HG03097 (cell line): ENCODE results near the gene ANKRD55.
"Not testable (repeated sequence)": the region's sequence is repeated elsewhere in the genome, so short reads cannot be mapped to it uniquely, and the experiment has no call there.

Source experiments
- ATAC-seq: cut with Tn5 transposase; IDR thresholded peaks from one replicate; pipeline ENCODE4 v1.9.1; 2021; ENCODE audit not compliant: unreplicated experiment, low FRiP score

Gene ANKRD55

GRCh38 chr5:56211298-56211865, 21.7 kb downstream of the ANKRD55 start:
- no peak for ATAC-seq

GRCh38 chr5:56208681-56209080, 24.4 kb downstream of the ANKRD55 start:
- ATAC-seq, result no peak

- no peak for ATAC-seq
Observed at GRCh38 chr5:56207537-56207936, 25.6 kb downstream of the ANKRD55 start.

- no peak for ATAC-seq
Observed at GRCh38 chr5:56206126-56206910, 26.8 kb downstream of the ANKRD55 start.

- ATAC-seq, result not testable (repeated sequence)
Observed at GRCh38 chr5:56203936-56204335, 29.2 kb downstream of the ANKRD55 start.

- no peak for ATAC-seq
Observed at GRCh38 chr5:56202483-56202882, 30.6 kb downstream of the ANKRD55 start.

GRCh38 chr5:56201762-56202261, 31.3 kb downstream of the ANKRD55 start:
- not testable (repeated sequence) for ATAC-seq

- peak; percentile 96 for ATAC-seq
Observed at GRCh38 chr5:56200971-56201666, 32.0 kb downstream of the ANKRD55 start.

DNA sequence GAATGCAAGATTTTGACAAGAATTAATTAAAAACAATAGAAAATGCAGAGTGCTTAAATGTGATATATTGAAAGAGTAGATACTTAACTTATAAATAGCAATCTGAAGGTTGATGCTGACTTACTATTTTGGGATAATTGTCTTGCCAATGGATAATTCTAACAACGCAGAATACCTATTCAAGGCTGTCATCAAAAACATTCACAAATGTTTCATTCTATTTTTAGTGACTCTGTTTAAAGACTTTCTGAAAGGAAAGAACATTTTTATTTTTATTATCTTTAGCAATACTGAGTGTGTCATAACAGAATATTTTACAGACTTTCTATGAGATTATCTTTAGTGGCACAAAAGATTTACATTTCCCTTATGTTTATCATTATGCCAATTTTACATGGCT, 38.1 kb downstream of the ANKRD55 start:
- no peak for ATAC-seq

DNA sequence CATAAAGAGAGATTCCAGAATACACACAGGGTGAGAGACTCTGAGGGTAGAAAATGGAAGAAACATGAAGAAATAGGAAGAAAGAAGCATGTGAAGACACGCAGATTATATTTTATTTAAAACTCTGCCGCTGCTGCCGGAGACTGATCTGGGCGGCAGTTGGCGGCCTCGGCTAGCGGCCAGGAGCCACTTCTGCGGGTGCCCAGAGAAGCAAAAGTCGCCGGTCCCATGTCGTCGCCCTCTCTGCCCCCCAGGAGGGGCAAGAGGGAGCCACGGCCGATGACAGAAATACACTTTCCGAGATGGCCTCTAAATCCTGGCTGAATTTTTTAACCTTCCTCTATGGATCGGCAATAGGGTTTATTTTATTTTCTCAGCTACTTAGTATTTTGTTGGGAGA, 40.9 kb downstream of the ANKRD55 start:
- ATAC-seq, result no peak

DNA sequence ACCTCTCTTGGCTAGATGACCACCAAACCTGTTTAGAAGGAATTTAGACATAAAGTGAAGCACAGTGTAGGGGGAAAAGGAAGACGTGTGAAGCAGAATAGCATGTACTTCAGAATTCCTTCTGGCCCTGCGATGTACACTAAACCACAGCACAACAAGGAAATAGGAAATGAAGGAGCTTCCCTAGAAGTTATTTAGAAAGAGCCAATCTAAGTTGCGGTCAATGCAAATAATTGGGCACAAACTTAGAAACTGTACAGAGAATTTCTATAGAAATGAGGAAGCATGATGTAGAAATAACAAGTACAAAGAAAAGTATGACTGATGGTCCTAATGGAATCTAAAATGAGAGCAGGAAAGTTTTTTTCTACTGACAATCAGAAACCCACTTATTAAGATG, 41.5 kb downstream of the ANKRD55 start:
- no peak for ATAC-seq

DNA sequence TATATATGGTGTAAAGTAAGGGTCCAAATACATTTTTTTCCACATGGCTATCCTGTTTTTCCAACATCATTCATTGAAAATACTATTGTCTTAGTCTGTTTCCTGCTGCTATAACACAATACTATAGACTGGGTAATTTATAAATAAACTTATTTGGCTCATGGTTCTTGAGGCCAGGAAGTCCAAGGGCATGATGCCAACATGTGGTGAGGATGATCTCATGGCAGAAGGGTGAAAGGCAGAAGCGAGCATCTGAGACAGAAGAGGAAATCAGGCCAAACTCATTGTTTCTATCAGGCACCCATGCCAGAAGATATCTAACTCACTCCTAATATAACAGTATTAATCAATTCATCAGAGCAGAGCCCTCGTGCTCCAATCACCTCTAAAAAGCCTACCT, 42.6 kb downstream of the ANKRD55 start:
- ATAC-seq, result no peak

DNA sequence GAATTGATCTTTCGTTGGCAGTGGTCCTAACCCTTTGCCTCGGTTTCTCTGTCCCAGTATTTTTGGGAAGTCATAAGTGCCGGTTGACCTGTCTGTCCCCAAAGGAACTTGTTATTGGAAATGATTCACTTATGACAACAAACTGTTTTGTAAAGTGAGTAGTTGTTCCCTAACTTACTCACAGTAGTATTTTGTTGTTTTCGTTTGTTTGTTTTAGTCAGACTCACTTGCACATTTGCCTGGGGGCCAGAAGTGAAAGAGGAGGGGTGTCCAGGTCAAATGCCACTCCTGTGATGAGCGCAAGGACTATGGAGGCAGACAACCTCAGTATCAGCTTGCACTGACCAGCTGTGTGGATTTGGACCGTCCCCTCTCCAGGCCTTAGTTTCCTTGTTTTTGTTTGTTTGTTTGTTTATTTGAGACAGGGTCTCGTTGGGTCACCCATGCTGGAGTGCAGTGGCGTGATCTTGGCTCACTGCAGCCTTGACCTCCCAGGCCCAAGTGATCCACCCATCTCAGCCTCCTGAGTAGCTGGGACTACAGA, 47.3 kb downstream of the ANKRD55 start:
- no peak for ATAC-seq

DNA sequence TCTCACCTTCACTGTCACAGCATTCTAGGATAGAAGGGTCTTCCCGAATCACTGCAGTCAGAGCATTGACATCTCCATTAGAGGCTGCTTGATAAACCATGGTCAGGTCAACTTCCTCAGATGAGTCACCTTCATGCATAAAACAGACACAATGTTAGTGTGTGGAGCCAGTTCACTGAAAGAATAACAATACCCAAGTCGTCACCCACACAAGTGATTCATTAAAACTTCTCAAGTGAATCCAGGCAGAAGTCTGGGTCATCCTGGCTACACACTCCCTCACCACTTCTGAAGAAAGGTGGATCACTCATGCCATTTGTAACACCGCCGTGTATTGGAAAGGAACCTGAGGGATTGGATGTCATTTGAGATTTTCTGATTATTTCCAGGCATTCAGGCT, 49.6 kb downstream of the ANKRD55 start:
- no peak for ATAC-seq

DNA sequence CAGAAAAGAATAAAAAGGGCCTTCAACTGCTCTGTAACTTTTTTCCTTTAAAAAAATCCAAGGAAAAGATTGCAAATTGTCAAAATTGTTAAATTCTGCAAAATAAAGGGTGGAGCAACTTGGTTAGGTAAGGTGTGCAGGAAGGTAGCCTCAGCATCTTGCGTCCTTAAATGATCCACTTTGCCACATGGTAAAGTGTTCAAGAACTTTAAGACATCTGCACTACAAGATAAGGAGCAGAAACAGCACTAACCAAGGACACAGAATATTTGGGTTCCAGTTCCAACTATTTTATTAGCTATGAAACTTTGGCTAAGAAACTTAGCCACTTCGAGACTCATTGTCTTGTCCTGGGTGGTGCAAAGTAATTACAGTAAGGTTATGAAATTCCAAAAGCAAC, 53.7 kb downstream of the ANKRD55 start:
- ATAC-seq, result no peak

GRCh38 chr5:56178823-56179222, 54.3 kb downstream of the ANKRD55 start:
- ATAC-seq, result no peak

- no peak for ATAC-seq
Observed at GRCh38 chr5:56176871-56177533, 56.1 kb downstream of the ANKRD55 start.

- no peak for ATAC-seq
Observed at GRCh38 chr5:56176155-56176798, 56.9 kb downstream of the ANKRD55 start.

GRCh38 chr5:56175488-56175887, 57.6 kb downstream of the ANKRD55 start:
- ATAC-seq, result no peak

- ATAC-seq, result no peak
Observed at GRCh38 chr5:56175021-56175420, 58.1 kb downstream of the ANKRD55 start.
